Thoracic aorta endothelial cell (primary cell): ENCODE data around the gene PRADC1. TPM values are rescaled to one million over a fixed set of nuclear protein-coding genes. Genes with fewer than 3 reads are reported as not detected.

ENCODE experiments used
- total RNA-seq: library from RNA; depleted of rRNA; stranded (reverse); fragments of >200 nt; gene quantifications from 2 replicates; pipeline ENCODE4 v1.2.3, GENCODE V29; 2012

Gene PRADC1
- total RNA-seq: 14.5 and 21.0 TPM in 2 replicates

DNA sequence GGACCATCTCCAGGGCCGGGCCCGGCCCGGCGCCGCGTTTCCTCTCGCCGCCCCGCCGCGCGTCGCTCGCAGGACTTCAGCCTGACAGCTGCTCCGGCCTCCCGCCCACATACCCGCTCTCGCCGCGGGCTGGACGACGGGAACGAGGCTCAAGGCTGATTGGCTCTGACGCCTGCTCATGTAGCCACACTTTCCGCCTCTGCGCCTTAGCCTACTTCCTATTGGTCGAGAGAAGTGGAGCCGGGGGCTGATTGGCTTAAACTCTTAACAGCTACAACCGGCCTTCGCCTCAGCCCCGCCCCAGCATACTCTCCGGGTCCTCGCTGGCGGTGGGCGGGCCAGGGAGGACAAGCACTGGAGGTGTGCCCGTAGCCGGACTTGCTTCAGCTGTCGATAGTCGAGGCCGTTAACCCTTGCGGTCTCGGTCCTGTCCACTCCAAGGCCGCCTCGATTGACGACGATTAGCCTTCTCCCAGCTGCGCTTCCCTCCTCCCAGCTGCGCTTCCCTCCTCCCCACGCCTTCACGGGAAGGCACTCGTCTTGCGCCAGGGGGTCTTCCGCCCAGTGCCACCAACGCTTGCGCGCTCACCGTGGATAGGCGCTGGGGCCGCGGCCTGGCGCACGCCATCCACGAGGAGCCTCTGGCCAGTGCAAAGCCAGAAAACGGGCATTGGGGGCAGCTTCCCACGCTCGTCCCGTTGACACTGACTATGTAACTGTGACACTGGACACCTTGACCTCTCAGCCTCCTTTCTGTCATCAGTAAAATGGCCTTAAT lies at the start of gene PRADC1:
Gene PRADC1 (minus strand): TSS at position 86 of the 778 bp plus-strand sequence. CDS start 79 bp downstream, at position 7.

DNA sequence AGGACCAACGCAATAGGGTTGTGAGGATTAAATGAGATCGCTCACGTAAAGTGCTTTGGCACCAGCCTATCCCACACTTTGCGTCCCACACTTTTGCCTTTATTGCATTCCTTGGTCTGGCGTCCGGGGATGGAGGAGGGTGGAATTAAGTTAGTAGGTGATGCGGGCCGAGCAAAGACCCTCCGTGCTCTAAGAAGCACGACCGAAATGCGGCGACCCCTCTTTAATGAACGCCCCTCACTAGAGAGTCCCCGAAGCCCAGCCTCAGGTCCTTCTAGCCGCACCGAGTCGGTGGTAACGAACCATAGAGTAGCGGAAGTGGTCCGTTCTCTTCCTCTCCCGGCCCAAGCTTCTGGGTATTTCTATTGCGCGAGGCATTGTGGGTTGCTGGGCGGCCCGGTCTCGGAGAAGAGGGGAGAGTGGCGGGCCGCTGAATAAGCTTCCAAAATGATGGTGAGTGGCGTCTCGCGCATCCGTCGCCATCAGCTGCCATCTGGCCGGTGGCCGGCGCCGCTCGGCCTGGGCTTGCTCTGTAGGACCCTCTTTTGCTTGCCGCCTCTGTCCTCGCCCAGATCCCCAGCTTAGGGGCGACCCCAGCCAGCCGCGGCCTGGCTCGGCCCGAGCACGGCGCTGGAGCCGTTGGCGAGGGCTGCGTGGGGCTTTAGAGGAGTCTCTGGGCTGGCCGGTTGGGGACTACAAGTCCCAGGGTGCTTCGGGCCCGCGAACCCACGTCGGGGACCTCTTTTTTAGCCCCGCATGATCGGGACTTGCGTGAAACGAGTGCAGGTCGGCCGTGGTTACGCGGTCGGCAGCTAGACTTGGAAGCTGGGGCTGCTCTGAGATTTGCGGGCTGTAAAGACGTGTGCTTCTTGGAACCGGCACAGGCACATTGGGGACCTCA lies 1.1 kb upstream of the PRADC1 start, which contains the start of gene CCT7:
Gene CCT7 (plus strand): TSS at position 377 of the 901 bp plus-strand sequence. CDS start 71 bp downstream, at position 448.

GRCh38 chr2:73214120-73215035 lies 18.7 kb downstream of the PRADC1 start, which contains the start of gene SMYD5:
SMYD5 (plus strand) TSS chr2:73214245; CDS start chr2:73214267, 22 bp downstream.

GRCh38 chr2:73202156-73203054 lies 30.6 kb downstream of the PRADC1 start, which contains the start of gene NOTO:
NOTO (plus strand) TSS chr2:73202574; CDS start chr2:73202667, 93 bp downstream.

Other genes starting within 250 kb of the PRADC1 start
- 16.0 and 19.1 TPM in 2 replicates for gene SFXN5, start 161.5 kb downstream of the PRADC1 start, total RNA-seq
- 45.1 and 56.6 TPM in 2 replicates for gene RAB11FIP5, start 120.3 kb downstream of the PRADC1 start, total RNA-seq
- not detected in 2 replicates for gene NOTO, start 30.7 kb downstream of the PRADC1 start, total RNA-seq
- gene SMYD5, start 19.0 kb downstream of the PRADC1 start, total RNA-seq: 16.1 and 23.0 TPM in 2 replicates
- gene CCT7, start 1.1 kb upstream of the PRADC1 start, total RNA-seq: 486 and 504 TPM in 2 replicates
- 0.66 and 1.7 TPM in 2 replicates for gene FBXO41, start 51.2 kb upstream of the PRADC1 start, total RNA-seq
- not detected in 2 replicates for gene EGR4, start 60.3 kb upstream of the PRADC1 start, total RNA-seq
- 18.0 and 23.3 TPM in 2 replicates for gene ALMS1, start 152.6 kb upstream of the PRADC1 start, total RNA-seq